Activated T-cell treated with anti-CD3 and anti-CD28 coated beads for 24 hours (primary cell): ENCODE data around the gene ADARB2.

ENCODE experiments used
- DNase-seq: peaks from one replicate; pipeline ENCODE4 v3.0.0-alpha.2; 2020; ENCODE audit warnings: low read depth

ADARB2 gene

DNA sequence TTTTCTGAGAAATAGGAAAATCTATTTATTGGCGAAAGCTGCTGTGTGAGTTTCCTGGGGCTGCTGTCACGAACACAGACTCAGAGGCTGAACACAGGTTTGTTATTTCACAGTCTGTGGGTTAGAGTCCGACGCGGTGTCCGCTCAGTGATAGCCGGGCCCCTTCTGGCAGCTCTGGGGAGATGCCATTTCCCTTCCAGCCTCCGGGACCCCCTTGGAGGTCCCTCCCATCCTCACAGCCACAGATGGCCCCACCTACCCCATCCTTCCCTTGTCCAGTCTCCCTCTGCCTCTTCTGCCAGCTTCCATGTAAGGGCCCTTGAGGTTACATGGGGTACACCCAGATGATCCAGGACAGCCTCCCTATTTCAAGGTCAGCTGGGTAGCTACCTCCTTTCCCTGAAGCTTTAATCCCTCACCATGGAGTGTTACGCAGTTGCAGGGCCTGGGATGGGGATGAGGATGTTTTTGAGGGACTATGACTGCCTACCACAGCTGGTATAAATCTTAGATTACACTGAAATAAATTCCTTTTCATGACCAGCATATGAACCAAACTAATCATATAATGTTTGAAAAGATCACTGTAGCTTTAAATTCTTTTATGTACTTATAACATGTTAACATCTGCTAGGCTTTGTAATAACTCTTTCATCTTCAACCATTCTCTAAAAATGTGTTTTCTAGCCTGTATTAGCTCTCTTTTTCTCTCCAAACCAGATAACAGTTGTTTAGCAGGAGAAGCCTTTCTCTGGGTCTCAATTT, 582.6 kb downstream of the ADARB2 start:
- no peak for DNase-seq

GRCh38 chr10:1153805-1154351, 583.4 kb downstream of the ADARB2 start:
- no peak for DNase-seq

- no peak for DNase-seq
Observed at GRCh38 chr10:1153251-1153763, 584.0 kb downstream of the ADARB2 start.

GRCh38 chr10:1152386-1153250, 584.7 kb downstream of the ADARB2 start:
- no peak for DNase-seq

DNA sequence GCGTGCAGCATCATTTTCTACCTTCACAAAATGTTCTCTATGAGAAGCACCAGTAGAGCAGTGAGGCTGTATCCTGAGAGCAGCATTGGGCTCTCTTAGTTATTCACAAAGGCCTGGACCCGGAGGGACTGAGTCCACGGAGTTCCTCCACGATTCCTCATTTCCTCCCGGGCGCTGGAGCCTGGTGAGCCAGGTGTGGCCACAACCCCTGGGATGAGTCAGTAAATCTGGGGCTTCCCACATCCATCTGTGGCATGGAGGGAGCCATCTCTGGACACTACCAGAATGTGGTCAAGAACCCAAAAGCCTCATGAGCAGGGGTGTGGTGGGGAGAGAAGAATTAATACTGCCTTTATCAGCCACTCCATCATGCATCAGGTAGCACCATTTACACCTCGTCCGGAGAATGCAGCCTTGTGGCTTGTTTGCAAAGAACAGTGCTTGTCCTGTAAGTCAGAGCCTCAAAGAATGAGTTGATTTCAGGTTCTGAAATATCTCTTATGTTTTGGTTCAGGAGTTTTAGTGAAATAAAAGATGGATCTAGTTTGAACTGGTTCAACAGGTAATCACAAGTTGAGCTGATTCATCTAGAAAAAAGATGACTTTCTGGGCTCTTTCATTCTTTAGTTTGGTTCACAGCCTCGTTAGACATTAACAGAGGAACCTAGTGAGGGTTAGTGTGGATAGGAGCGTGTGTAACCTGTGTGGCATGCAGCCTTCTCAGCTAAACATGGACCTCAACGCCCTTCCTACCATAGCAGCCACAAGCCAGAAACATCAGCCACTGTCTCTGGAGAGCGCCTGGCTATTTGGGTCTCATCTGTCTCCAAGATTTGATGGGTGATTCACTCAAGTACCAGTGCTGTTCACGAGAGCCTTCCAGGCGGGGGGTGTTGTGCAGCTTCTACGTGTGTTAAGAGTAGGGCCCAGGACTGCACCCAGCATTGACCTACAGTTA, 586.0 kb downstream of the ADARB2 start:
- no peak for DNase-seq

GRCh38 chr10:1150638-1150955, 586.7 kb downstream of the ADARB2 start:
- DNase-seq: no peak

DNA sequence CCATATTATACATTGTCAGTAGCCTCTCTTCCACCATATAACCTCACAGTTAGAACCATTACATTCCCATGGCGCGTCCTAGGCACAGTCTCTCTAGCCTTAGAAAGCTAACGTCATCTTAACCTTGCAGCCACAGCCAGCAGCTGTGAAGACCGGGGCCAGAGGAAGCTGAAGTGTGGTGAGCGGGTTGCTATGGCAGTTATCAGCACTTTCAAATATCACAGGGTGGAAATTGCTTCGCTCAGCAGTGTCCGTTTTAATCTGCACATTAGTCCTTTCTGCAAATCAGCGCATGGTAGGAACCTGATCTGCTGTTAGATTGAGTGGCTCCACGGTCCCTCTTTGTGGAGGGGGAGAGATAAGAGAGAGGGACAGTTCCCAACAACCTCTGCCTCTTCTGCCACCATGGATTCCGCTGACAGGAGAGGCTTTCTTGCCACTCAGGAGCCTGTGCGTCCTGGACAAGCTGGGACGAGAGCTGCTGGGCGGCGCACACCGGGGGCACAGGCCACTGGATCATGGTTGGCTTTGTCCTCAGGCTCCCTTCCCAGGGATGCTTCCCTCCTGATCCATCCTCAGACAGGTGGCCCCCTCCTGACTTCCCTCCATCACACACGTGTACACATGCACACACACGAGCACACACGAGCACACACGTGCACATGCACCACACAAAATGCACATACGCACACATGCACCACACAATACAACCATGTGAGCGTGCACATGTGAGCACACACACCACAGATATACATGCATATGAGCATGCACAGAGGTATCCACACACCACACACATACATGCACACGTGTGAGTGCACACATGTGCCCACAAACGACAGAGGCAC, 587.3 kb downstream of the ADARB2 start:
- no peak for DNase-seq

GRCh38 chr10:1148855-1149605, 588.3 kb downstream of the ADARB2 start:
- DNase-seq: no peak

GRCh38 chr10:1147810-1148209, 589.5 kb downstream of the ADARB2 start:
- no peak for DNase-seq

- no peak for DNase-seq
Observed at GRCh38 chr10:1142596-1142995, 594.7 kb downstream of the ADARB2 start.

- no peak for DNase-seq
Observed at GRCh38 chr10:1141701-1142100, 595.6 kb downstream of the ADARB2 start.

- no peak for DNase-seq
Observed at GRCh38 chr10:1141261-1141660, 596.1 kb downstream of the ADARB2 start.

DNA sequence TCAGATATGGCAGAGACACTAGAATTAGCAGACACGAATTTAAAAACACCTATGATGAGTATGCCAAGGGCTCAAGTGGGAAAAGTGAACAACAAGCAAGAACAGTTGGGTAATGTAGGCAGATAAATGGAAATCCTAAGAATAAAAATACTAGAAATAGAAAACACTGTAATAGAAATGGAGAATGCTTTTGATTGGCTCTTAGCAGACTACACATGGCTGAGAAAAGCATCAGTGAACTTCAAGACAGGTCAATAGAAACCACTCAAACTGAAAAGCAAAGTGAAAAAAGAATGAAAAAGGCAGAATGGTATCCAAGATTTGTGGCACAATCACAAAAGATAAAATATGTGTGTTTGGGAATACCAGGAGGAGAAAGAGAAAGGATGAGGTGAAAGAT, 598.8 kb downstream of the ADARB2 start:
- DNase-seq: no peak

- DNase-seq: no peak
Observed at GRCh38 chr10:1137499-1138163, 599.7 kb downstream of the ADARB2 start.

- DNase-seq: no peak
Observed at GRCh38 chr10:1136268-1136667, 601.1 kb downstream of the ADARB2 start.

DNA sequence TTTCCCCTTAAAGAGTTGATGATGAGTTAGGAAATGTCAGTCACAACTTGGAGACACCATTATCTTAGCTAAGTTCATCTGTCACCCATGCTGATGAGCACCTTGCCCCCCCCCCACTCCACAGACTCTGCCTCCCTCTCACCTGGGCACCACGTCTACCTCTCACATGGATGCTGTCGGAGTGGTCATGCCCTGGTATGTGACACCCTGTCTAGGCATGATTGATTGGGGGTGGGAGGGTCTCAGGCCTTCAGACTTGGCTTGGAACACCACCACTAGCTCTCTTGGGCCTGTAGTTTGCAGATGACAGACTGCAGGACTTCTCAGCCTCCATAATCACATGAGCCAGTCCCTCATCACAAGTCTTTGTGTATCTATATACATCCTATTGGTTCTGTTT, 603.2 kb downstream of the ADARB2 start:
- DNase-seq: no peak

DNA sequence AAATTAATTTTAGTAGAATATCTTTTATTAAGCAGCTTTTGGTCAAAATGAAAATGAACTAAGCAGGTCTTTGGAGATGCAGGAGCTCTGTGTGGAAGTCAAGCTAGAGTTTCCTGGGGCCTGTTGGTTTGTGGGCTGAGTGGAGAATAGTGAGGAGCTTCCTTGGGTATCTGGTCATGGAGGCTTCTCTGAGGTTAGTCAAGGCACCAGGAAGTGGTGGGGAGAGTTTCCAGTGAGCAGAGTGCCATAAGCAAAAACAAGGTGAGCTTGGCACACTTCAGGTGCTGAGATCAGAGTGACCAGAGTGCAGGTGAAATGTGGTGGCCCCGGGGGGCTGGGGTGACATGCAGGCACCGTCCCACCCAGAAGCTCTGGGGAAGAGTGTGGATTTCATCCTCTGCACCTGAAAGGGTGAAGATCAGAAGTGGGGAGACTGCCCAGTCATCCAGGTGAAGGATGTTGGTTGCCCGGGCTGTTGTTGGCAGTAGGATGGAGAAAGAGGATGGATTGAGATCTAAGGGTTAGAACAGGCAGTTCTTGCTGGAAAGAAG, 603.8 kb downstream of the ADARB2 start:
- DNase-seq: no peak

- no peak for DNase-seq
Observed at GRCh38 chr10:1132584-1132983, 604.7 kb downstream of the ADARB2 start.
